GM18508 (cell line): ENCODE measurements around the gene DOK6.

Source experiments
- ATAC-seq: cut with Tn5 transposase; IDR thresholded peaks from one replicate; pipeline ENCODE4 v1.9.1; 2021; ENCODE audit warnings: moderate number of reproducible peaks; ENCODE audit not compliant: insufficient read depth, unreplicated experiment

The DOK6 gene

DNA sequence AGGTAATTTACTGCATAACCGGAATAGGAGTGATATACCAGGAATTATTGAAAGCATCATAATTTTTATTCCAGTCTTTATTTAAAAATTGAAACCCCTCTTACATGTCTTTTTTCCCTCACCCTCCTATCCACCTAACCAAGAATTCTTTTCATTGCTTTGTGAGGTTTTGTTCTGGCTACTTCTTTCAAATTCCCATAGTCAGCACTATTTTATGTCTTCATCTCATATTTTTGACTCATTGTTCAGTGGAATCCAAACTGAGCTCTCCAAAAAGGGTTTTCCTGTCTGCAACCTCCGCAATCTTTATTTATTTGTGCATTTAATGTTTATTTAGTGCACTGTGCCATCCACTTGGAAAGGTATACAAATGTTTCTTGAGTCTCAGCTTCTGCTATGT, 128.5 kb downstream of the DOK6 start:
- no peak for ATAC-seq

DNA sequence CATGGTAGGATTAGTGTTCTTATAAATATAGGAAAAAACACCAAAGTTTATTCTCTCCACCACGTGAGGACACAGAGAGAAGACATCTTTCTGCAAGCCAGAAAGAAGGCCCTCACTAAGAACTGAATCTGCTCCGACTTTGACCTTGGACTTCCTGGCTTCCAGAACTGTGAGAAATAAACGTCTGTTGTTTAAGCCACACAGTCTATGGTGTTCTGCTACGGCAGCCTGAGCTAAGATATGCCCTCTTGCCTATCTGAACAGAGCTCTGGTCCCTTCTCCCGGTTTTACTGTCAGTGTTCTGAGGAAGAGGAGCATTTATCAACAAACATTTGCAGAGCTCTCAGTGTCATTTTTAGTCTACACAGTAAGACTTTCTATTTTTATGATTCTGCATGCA, 131.3 kb downstream of the DOK6 start:
- ATAC-seq: no peak

DNA sequence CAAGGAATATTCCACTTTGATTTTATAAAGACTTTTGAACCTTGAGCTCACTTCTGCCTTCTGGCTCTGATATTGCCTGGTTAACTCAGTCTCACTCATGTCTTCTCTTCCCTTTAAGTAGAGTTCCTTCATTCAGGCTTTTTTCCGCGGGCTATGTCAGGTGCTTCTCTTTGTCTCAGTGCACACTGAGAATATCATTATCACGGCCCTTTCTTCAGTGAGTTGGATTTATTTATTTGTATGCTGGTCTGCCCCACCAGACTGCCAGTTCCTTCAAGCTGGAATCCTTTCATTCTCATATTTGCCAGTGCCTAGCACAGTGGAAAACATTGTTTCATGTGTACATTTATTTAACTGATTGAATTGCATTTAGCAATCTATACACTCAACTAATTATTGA, 136.5 kb downstream of the DOK6 start:
- ATAC-seq: no peak

DNA sequence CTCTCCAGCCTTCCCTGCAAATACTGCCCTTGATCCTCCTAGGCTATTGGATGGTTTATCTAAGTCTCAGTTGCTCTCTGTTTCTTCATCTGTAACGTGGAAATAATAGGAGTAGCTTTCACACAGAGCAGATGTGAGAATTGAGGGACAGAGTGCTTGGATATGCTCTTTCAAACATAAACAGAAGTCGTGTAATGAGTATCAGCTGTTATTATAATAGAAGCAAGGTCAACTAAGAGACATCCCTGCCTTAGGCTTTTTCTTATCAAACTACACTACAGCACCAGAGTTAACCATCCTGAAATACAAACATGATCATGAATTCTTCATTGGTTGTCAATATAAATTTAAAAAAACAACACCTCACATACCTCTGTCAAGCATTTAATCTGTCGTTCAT, 138.2 kb downstream of the DOK6 start:
- no peak for ATAC-seq

GRCh38 chr18:69539404-69539803, 138.7 kb downstream of the DOK6 start:
- ATAC-seq: no peak

GRCh38 chr18:69556228-69556627, 155.5 kb downstream of the DOK6 start:
- ATAC-seq: no peak

GRCh38 chr18:69557282-69557681, 156.6 kb downstream of the DOK6 start:
- ATAC-seq: no peak

GRCh38 chr18:69558052-69558451, 157.4 kb downstream of the DOK6 start:
- ATAC-seq: no peak

DNA sequence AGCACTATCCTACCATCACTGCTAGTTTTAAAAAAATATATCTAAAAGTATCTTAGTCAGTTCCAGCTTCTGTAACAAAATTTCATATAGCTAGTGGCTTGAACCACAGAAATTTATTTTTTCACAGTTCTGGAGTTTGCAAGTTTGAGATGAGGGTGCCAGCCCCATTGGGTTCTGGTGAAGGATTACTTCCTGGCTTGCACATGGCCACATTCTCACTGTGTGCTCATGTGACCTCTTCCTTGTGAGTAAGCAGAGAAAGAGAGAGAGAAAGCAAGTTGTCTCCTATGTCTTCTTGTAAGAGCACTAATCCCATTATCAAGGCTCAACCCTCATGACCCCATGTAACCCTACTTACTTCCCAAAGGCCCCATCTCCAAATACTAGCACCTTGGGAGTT, 158.9 kb downstream of the DOK6 start:
- ATAC-seq: no peak

DNA sequence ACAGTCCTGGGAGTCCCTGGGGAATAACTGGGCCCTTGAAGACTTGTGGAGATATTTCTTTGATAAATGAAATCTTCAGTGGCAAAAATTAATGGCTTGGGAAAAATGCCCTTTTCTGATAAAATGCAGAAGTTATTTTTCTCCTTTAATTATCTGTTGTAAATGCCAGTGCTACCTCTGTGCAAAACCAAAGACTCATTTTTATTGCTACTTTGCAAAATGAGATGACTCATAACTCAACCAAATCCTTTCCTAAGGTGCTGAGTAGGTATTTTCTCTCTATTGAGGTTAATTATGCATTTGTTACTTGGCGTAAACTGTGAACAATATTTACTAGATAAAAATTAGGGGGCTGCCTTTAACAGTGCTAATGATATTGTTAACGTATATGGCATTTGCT, 163.9 kb downstream of the DOK6 start:
- ATAC-seq: no peak

- ATAC-seq: no peak
Measured at GRCh38 chr18:69567813-69568488, 167.3 kb downstream of the DOK6 start.

GRCh38 chr18:69569133-69569532, 168.4 kb downstream of the DOK6 start:
- ATAC-seq: no peak

DNA sequence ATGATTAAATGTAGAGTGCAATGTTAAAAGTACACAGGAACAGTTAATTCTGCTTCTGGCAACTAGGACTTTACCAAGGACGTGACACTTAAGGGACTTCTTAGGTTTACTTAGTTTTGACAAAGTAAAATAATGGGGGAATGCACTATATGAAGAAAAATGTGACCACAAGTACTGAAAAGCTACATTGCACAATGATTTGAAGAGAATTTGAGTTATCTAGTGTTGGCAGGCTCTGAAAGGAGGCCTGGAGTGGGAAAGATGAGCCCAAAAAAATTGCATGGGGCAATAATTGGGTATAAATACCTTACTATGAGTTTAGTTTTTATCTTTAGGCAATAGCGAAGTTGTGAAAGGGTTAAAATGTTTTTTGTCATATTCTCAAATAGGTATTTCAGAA, 173.7 kb downstream of the DOK6 start:
- no peak for ATAC-seq

- ATAC-seq: peak; percentile 71
Measured at GRCh38 chr18:69580107-69580506, 179.4 kb downstream of the DOK6 start.

DNA sequence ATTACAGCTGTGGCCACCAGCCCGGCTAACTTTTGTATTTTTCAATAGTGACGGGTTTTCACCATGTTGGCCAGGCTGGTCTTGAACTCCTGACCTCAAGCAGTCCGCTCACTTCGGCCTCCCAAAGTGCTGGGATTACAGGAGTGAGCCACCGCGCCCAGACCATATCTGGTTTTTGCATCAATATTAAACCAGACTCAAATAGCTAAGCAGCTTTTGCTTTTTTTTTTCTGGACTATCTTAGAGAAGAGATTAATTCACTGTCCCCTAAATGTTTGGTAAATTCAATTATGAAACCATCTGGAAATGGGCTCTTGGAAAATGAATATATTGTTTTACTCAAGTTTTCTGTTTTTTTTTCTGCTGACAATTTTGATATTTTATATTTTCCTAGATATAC, 183.7 kb downstream of the DOK6 start:
- no peak for ATAC-seq

DNA sequence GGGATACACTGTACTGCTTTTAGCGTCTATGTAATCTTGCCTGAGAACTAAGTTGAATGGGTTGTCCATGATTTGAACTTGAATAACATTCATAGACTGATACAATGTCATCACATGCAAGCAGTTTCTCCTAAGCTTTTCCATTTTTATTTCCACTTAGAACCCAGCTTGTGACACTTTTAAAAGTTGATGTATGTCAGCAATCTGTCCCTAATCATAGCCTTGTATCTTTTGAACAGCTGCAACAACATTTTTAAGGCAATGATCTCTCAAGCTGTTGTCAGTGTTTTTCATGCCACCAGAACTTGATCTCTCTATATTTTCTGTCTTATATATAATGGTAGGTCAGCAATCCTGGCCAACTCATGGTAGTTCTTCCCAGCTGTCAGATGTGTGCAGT, 185.0 kb downstream of the DOK6 start:
- no peak for ATAC-seq

GRCh38 chr18:69586537-69586936, 185.8 kb downstream of the DOK6 start:
- no peak for ATAC-seq

GRCh38 chr18:69588301-69588700, 187.6 kb downstream of the DOK6 start:
- ATAC-seq: no peak

- ATAC-seq: no peak
Measured at GRCh38 chr18:69590150-69590549, 189.5 kb downstream of the DOK6 start.

DNA sequence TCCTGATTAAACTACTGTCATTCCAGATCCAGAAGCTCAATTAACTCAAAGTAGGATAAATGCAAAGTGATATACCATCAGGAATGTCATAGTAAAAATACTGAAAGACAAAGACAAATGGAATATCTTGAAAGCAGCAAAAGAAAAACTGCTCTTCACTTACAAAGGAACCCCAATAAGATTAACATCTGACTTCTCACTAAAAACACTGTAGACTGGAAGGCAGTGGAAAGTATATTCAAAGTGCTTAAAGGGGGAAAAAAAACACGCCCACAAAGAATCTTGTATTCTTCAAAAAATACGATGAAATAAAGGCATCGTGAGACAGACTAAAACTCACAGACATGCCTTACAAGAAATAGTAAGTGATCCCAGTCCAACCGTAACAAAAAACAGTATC, 195.7 kb downstream of the DOK6 start:
- ATAC-seq: no peak

DNA sequence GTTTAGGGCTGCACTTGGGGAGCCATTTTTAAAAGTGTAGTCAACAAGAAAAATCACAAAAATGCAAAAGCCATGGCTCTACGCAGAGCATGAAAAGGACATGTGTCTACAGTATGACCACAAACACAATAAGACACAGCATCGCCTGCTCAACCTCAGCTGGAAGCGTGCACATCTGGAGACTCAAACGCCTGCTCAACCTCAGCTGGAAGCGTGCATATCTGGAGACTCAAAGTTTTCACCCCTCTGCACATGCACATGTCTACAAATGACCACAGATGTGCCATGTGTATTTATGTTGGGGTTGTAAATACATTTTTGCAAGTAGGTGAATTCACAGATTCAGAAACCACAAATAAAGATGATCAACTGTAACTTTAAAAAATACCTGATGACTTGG, 196.9 kb downstream of the DOK6 start:
- no peak for ATAC-seq

GRCh38 chr18:69599377-69599776, 198.7 kb downstream of the DOK6 start:
- no peak for ATAC-seq

GRCh38 chr18:69612242-69612641, 211.6 kb downstream of the DOK6 start:
- no peak for ATAC-seq
